GM23338 (cell line): Measurements from ENCODE around the gene RIPOR3. TPM values are rescaled to one million over a fixed set of nuclear protein-coding genes. Genes with fewer than 3 reads are reported as not detected.

Source experiments
- ATAC-seq: fragments of 200-7000 bp; cut with Tn5 transposase; 3 replicates; pipeline ENCODE4 v1.9.1; 2020
- DNase-seq: peaks from one replicate; pipeline ENCODE4 v3.0.0-alpha.2; 2015; ENCODE audit warnings: low spot score
- H2AFZ ChIP-seq: fragments of 200-600 bp; sonication (generic); 2 replicates; pipeline ENCODE4 v1.8.0; 2016; ENCODE audit warnings: antibody characterized with exemption, mild to moderate bottlenecking, moderate library complexity
- H3F3A ChIP-seq: fragments of 200-600 bp; sonication (generic); replicated peaks from 2 replicates; pipeline ENCODE4 v1.8.0; 2017; ENCODE audit warnings: antibody characterized with exemption, mixed run types, low read depth
- H3K27ac ChIP-seq: fragments of 200-600 bp; sonication (generic); 2 replicates; pipeline ENCODE4 v1.6.1; 2016; ENCODE audit warnings: low read depth
- H3K27me3 ChIP-seq: fragments of 200-600 bp; sonication (generic); 2 replicates; pipeline ENCODE4 v1.8.0; 2016; ENCODE audit warnings: mild to moderate bottlenecking, mixed run types, moderate library complexity; ENCODE audit not compliant: insufficient read depth
- H3K36me3 ChIP-seq: fragments of 200-600 bp; sonication (generic); 2 replicates; pipeline ENCODE4 v1.8.0; 2016; ENCODE audit warnings: mild to moderate bottlenecking; ENCODE audit not compliant: insufficient read depth
- H3K4me1 ChIP-seq: fragments of 200-600 bp; sonication (generic); 2 replicates; pipeline ENCODE4 v1.8.0; 2016; ENCODE audit warnings: mild to moderate bottlenecking, moderate library complexity; ENCODE audit not compliant: insufficient read depth
- H3K4me2 ChIP-seq: fragments of 200-600 bp; sonication (generic); 2 replicates; pipeline ENCODE4 v1.7.1; 2017; ENCODE audit warnings: mixed run types
- H3K4me3 ChIP-seq: fragments of 200-600 bp; sonication (generic); 2 replicates; pipeline ENCODE4 v1.6.1; 2016; ENCODE audit warnings: mixed run types
- H3K79me2 ChIP-seq: fragments of 200-600 bp; sonication (generic); replicated peaks from 2 replicates; pipeline ENCODE4 v1.8.0; 2017; ENCODE audit warnings: mild to moderate bottlenecking; ENCODE audit not compliant: insufficient read depth
- H3K9me2 ChIP-seq: fragments of 200-600 bp; sonication (generic); 2 replicates; pipeline ENCODE4 v1.8.0; 2017; ENCODE audit not compliant: insufficient read depth
- H4K20me1 ChIP-seq: fragments of 200-600 bp; sonication (generic); replicated peaks from 2 replicates; pipeline ENCODE4 v1.8.0; 2017; ENCODE audit warnings: mild to moderate bottlenecking; ENCODE audit not compliant: insufficient read depth
- H3K27ac Mint-ChIP-seq: 2 replicates; pipeline ENCODE4 v1.8.0; 2020; ENCODE audit warnings: inconsistent platforms, mild to moderate bottlenecking, moderate library complexity, mixed read lengths
- H3K27me3 Mint-ChIP-seq: 3 replicates; pipeline ENCODE4 v1.8.0; 2022; ENCODE audit warnings: low read depth, mild to moderate bottlenecking, moderate library complexity, mixed read lengths, inconsistent platforms; ENCODE audit not compliant: insufficient read depth, poor library complexity
- H3K36me3 Mint-ChIP-seq: 3 replicates; pipeline ENCODE4 v1.8.0; 2021; ENCODE audit warnings: low read depth, mild to moderate bottlenecking, inconsistent platforms, moderate library complexity, mixed read lengths
- H3K4me1 Mint-ChIP-seq: 3 replicates; pipeline ENCODE4 v1.8.0; 2020; ENCODE audit warnings: mild to moderate bottlenecking, inconsistent platforms, mixed read lengths
- H3K4me3 Mint-ChIP-seq: 3 replicates; pipeline ENCODE4 v1.8.0; 2021; ENCODE audit warnings: moderate library complexity, mild to moderate bottlenecking, inconsistent platforms, mixed read lengths
- H3K9me3 Mint-ChIP-seq: 3 replicates; pipeline ENCODE4 v1.8.0; 2020; ENCODE audit warnings: moderate library complexity, mild to moderate bottlenecking, inconsistent platforms, mixed read lengths
- CREB1 ChIP-seq: fragments of 250-450 bp; sonication (Bioruptor Pico); IDR thresholded peaks from 2 replicates; pipeline ENCODE4 v1.5.0; 2020; ENCODE audit warnings: low read depth, mild to moderate bottlenecking, moderate library complexity
- EZH2 ChIP-seq: fragments of 200-600 bp; sonication (generic); IDR thresholded peaks from one replicate; pipeline ENCODE4 v1.8.0; 2017; ENCODE audit warnings: antibody characterized with exemption, mild to moderate bottlenecking, low read depth; ENCODE audit not compliant: unreplicated experiment
- EZH2phosphoT487 ChIP-seq: fragments of 200-600 bp; sonication (generic); IDR thresholded peaks from one replicate; pipeline ENCODE4 v1.8.1; 2018; ENCODE audit warnings: antibody characterized with exemption; ENCODE audit not compliant: unreplicated experiment
- STAT1 ChIP-seq: IDR thresholded peaks from one replicate; pipeline ENCODE4 v1.6.1; 2016; ENCODE audit warnings: antibody characterized with exemption; ENCODE audit not compliant: unreplicated experiment
- ZNF114 ChIP-seq: fragments of 250-450 bp; sonication (Bioruptor Pico); IDR thresholded peaks from 2 replicates; pipeline ENCODE4 v1.5.0; 2020; ENCODE audit warnings: mild to moderate bottlenecking, moderate library complexity
- ZNF331 ChIP-seq: fragments of 250-450 bp; sonication (Bioruptor Pico); IDR thresholded peaks from 2 replicates; pipeline ENCODE4 v1.5.0; 2020; ENCODE audit warnings: low read depth, mild to moderate bottlenecking, moderate library complexity
- polyA plus RNA-seq: library from polyadenylated mRNA; unstranded; fragments of >200 nt; fragmentation: Nextera tagmentation; extraction: Ambion mirVana; gene quantifications from 2 replicates; pipeline ENCODE4 v1.2.1, GENCODE V29; 2016
- total RNA-seq: library from RNA; depleted of rRNA; stranded (reverse); fragments of >200 nt; shearing (Covaris generic); gene quantifications from 2 replicates; pipeline ENCODE4 v1.2.3, GENCODE V29; 2014
- TF ChIP-seq, protein P1 (sequence below): fragments of 250-450 bp; sonication (Bioruptor Pico); IDR thresholded peaks from 2 replicates; pipeline ENCODE4 v1.5.0; 2020; ENCODE audit warnings: mild to moderate bottlenecking, moderate library complexity
- TF ChIP-seq, protein P2 (sequence below), 2 experiments: fragments of 200-600 bp in 1 of 2; sonication (generic) in 1 of 2; conservative IDR thresholded peaks; 2 replicates each; pipeline versions ENCODE4 v1.5.1 to v1.6.1; 2016 to 2017; ENCODE audit warnings: antibody characterized with exemption in 2 of 2, low read depth in 2 of 2, mild to moderate bottlenecking in 2 of 2, moderate library complexity in 1 of 2
- TF ChIP-seq, protein P3 (sequence below): IDR thresholded peaks from 2 replicates; pipeline ENCODE4 v1.6.1; 2016; ENCODE audit warnings: antibody characterized with exemption
- TF ChIP-seq, protein P4 (sequence below): IDR thresholded peaks from one replicate; pipeline ENCODE4 v1.6.1; 2018; ENCODE audit warnings: antibody characterized with exemption; ENCODE audit not compliant: unreplicated experiment

RIPOR3 gene
- total and polyA plus RNA-seq, 2 experiments from 2014 or later = 4.9 to 6.3 TPM

DNA sequence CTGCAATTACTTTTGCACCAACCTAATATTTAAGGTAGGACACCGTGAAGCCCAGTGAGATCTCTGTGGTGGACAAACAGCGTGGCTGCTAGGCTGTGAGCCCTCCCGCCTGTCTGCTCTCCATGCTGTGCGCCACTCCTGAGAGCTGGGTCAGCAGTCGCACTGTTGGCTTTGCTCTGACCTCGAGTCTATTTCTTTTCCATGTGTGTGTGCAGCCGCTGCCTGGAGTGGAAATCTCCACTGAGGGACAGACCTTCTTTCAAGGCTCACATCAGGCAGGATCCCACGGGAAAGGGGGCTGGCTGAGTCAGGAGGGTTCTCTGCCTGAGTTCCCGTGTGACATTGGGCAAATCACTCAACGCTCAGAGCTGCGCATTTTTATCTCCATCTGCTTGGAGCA is 27.1 kb downstream of the RIPOR3 start:
- ATAC-seq = no peak
- Histone ChIP-seq H3F3A (no peaks in the 10 kb centered on the region; the same call in none of the 2 replicates), H3K79me2 (no peaks in the 10 kb centered on the region), H3K4me3 (no peak overlapping the region), H3K4me2 (no peak overlapping the region), H3K9me2 (no peaks in the 10 kb centered on the region), H2AFZ (no peak overlapping the region), H3K27me3 (no peaks in the 10 kb centered on the region), H3K4me1 (no peaks in the 10 kb centered on the region), H3K27ac (no peak overlapping the region), H4K20me1 (no peaks in the 10 kb centered on the region), H3K36me3 (no peaks in the 10 kb centered on the region)
- Mint-ChIP-seq H3K27me3 (peaks cover 20% of the 10 kb centered on the region), H3K36me3 (no peaks in the 10 kb centered on the region), H3K27ac (no peak overlapping the region), H3K4me1 (peaks cover 22% of the 10 kb centered on the region), H3K9me3 (no peaks in the 10 kb centered on the region; the same call in 2 of the 3 replicates), H3K4me3 (no peak overlapping the region)
- DNase-seq = no peak
- TF ChIP-seq ZNF114 (no peak), CREB1 (CRISPR knock-in tag) (no peak), STAT1 (no peak), ZNF331 (CRISPR knock-in tag) (no peak), EZH2phosphoT487 (no peak), EZH2 (no peak)
- TF ChIP-seq, protein P1, sequence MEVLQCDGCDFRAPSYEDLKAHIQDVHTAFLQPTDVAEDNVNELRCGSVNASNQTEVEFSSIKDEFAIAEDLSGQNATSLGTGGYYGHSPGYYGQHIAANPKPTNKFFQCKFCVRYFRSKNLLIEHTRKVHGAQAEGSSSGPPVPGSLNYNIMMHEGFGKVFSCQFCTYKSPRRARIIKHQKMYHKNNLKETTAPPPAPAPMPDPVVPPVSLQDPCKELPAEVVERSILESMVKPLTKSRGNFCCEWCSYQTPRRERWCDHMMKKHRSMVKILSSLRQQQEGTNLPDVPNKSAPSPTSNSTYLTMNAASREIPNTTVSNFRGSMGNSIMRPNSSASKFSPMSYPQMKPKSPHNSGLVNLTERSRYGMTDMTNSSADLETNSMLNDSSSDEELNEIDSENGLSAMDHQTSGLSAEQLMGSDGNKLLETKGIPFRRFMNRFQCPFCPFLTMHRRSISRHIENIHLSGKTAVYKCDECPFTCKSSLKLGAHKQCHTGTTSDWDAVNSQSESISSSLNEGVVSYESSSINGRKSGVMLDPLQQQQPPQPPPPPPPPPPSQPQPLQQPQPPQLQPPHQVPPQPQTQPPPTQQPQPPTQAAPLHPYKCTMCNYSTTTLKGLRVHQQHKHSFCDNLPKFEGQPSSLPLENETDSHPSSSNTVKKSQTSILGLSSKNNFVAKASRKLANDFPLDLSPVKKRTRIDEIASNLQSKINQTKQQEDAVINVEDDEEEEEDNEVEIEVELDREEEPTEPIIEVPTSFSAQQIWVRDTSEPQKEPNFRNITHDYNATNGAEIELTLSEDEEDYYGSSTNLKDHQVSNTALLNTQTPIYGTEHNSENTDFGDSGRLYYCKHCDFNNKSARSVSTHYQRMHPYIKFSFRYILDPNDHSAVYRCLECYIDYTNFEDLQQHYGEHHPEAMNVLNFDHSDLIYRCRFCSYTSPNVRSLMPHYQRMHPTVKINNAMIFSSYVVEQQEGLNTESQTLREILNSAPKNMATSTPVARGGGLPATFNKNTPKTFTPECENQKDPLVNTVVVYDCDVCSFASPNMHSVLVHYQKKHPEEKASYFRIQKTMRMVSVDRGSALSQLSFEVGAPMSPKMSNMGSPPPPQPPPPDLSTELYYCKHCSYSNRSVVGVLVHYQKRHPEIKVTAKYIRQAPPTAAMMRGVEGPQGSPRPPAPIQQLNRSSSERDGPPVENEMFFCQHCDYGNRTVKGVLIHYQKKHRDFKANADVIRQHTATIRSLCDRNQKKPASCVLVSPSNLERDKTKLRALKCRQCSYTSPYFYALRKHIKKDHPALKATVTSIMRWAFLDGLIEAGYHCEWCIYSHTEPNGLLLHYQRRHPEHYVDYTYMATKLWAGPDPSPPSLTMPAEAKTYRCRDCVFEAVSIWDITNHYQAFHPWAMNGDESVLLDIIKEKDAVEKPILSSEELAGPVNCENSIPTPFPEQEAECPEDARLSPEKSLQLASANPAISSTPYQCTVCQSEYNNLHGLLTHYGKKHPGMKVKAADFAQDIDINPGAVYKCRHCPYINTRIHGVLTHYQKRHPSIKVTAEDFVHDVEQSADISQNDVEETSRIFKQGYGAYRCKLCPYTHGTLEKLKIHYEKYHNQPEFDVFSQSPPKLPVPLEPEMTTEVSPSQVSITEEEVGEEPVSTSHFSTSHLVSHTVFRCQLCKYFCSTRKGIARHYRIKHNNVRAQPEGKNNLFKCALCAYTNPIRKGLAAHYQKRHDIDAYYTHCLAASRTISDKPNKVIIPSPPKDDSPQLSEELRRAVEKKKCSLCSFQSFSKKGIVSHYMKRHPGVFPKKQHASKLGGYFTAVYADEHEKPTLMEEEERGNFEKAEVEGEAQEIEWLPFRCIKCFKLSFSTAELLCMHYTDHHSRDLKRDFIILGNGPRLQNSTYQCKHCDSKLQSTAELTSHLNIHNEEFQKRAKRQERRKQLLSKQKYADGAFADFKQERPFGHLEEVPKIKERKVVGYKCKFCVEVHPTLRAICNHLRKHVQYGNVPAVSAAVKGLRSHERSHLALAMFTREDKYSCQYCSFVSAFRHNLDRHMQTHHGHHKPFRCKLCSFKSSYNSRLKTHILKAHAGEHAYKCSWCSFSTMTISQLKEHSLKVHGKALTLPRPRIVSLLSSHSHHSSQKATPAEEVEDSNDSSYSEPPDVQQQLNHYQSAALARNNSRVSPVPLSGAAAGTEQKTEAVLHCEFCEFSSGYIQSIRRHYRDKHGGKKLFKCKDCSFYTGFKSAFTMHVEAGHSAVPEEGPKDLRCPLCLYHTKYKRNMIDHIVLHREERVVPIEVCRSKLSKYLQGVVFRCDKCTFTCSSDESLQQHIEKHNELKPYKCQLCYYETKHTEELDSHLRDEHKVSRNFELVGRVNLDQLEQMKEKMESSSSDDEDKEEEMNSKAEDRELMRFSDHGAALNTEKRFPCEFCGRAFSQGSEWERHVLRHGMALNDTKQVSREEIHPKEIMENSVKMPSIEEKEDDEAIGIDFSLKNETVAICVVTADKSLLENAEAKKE (CRISPR knock-in tag) = no peak
- TF ChIP-seq, protein P2, sequence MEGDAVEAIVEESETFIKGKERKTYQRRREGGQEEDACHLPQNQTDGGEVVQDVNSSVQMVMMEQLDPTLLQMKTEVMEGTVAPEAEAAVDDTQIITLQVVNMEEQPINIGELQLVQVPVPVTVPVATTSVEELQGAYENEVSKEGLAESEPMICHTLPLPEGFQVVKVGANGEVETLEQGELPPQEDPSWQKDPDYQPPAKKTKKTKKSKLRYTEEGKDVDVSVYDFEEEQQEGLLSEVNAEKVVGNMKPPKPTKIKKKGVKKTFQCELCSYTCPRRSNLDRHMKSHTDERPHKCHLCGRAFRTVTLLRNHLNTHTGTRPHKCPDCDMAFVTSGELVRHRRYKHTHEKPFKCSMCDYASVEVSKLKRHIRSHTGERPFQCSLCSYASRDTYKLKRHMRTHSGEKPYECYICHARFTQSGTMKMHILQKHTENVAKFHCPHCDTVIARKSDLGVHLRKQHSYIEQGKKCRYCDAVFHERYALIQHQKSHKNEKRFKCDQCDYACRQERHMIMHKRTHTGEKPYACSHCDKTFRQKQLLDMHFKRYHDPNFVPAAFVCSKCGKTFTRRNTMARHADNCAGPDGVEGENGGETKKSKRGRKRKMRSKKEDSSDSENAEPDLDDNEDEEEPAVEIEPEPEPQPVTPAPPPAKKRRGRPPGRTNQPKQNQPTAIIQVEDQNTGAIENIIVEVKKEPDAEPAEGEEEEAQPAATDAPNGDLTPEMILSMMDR (conservative IDR thresholded peaks at IDR 0.05; ENCODE audit: low read depth in 2 of 2) = no peak
- TF ChIP-seq, protein P3, sequence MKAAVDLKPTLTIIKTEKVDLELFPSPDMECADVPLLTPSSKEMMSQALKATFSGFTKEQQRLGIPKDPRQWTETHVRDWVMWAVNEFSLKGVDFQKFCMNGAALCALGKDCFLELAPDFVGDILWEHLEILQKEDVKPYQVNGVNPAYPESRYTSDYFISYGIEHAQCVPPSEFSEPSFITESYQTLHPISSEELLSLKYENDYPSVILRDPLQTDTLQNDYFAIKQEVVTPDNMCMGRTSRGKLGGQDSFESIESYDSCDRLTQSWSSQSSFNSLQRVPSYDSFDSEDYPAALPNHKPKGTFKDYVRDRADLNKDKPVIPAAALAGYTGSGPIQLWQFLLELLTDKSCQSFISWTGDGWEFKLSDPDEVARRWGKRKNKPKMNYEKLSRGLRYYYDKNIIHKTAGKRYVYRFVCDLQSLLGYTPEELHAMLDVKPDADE = no peak
- TF ChIP-seq, protein P4, sequence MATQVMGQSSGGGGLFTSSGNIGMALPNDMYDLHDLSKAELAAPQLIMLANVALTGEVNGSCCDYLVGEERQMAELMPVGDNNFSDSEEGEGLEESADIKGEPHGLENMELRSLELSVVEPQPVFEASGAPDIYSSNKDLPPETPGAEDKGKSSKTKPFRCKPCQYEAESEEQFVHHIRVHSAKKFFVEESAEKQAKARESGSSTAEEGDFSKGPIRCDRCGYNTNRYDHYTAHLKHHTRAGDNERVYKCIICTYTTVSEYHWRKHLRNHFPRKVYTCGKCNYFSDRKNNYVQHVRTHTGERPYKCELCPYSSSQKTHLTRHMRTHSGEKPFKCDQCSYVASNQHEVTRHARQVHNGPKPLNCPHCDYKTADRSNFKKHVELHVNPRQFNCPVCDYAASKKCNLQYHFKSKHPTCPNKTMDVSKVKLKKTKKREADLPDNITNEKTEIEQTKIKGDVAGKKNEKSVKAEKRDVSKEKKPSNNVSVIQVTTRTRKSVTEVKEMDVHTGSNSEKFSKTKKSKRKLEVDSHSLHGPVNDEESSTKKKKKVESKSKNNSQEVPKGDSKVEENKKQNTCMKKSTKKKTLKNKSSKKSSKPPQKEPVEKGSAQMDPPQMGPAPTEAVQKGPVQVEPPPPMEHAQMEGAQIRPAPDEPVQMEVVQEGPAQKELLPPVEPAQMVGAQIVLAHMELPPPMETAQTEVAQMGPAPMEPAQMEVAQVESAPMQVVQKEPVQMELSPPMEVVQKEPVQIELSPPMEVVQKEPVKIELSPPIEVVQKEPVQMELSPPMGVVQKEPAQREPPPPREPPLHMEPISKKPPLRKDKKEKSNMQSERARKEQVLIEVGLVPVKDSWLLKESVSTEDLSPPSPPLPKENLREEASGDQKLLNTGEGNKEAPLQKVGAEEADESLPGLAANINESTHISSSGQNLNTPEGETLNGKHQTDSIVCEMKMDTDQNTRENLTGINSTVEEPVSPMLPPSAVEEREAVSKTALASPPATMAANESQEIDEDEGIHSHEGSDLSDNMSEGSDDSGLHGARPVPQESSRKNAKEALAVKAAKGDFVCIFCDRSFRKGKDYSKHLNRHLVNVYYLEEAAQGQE = no peak
